Coronary artery (tissue), 2 donors: ENCODE measurements around the gene SLC45A2.

Experiments used
- DNase-seq: peaks from one replicate; pipeline ENCODE4 v3.0.0-alpha.2; 2017; ENCODE audit warnings: low spot score
- H3K27ac ChIP-seq, 2 donors: fragments of 200-600 bp; sonication (generic); one replicate each; pipeline ENCODE4 v1.5.1; 2016 to 2019
- H3K4me3 ChIP-seq: fragments of 200-600 bp; sonication (generic); 2 replicates; pipeline ENCODE4 v1.5.1; 2016; ENCODE audit warnings: mild to moderate bottlenecking, moderate library complexity
- CTCF ChIP-seq: fragments of 200-600 bp; sonication (generic); IDR thresholded peaks from one replicate; pipeline ENCODE4 v1.5.1; 2019; ENCODE audit warnings: antibody characterized with exemption

SLC45A2 gene

GRCh38 chr5:33944543-33945132, 39.9 kb downstream of the SLC45A2 start:
- DNase-seq = no peak
- Histone ChIP-seq H3K27ac (no peak overlapping the region), H3K4me3 (no peak overlapping the region)
- no peak for TF ChIP-seq CTCF

GRCh38 chr5:33941090-33941489, 43.4 kb downstream of the SLC45A2 start:
- no peak overlapping the region for H3K4me3 ChIP-seq
- DNase-seq = no peak
- H3K27ac ChIP-seq = no peak overlapping the region
- TF ChIP-seq CTCF = no peak

GRCh38 chr5:33939556-33940262, 44.8 kb downstream of the SLC45A2 start:
- Histone ChIP-seq H3K27ac (no peak overlapping the region), H3K4me3 (no peak overlapping the region)
- DNase-seq = no peak
- TF ChIP-seq CTCF = no peak

- DNase-seq = no peak
- no peak overlapping the region for H3K27ac ChIP-seq
These were observed 45.6 kb downstream of the SLC45A2 start for GRCh38 chr5:33938881-33939280.

GRCh38 chr5:33938507-33938796, 46.0 kb downstream of the SLC45A2 start:
- DNase-seq = no peak
- TF ChIP-seq CTCF = no peak
- Histone ChIP-seq H3K4me3 (no peak overlapping the region), H3K27ac (no peak overlapping the region)

More at GRCh38 chr5:33938881-33939280, 45.6 kb downstream of the SLC45A2 start:
- H3K4me3 ChIP-seq = no peak overlapping the region
- no peak for TF ChIP-seq CTCF

- DNase-seq = no peak
- Histone ChIP-seq H3K27ac (no peak overlapping the region), H3K4me3 (no peak overlapping the region)
- no peak for TF ChIP-seq CTCF
These were observed 46.6 kb downstream of the SLC45A2 start for GRCh38 chr5:33937707-33938506.
